A549 (cell line): ENCODE results near the gene PNMA6F.

ENCODE experiments used
- CEBPB ChIP-seq, 2 experiments: fragments of >200 bp in 1 of 2; sonication (Bioruptor Twin) in 1 of 2; formaldehyde crosslinking in 1 of 2; IDR thresholded peaks; 2 replicates each; pipeline ENCODE4 v1.6.1; 2012 to 2016
- EP300 ChIP-seq, 2 experiments: fragments of >200 bp; sonication (Bioruptor Twin); formaldehyde crosslinking; IDR thresholded peaks; 2 replicates in 1 of 2; 3 replicates in 1 of 2; pipeline ENCODE4 v1.6.1; 2016 to 2017
- FOSL2 ChIP-seq, 2 experiments: fragments of 450-650 bp in 1 of 2; fragments of >200 bp in 1 of 2; sonication (Bioruptor Twin) in 1 of 2; formaldehyde crosslinking; IDR thresholded peaks; 2 replicates each; pipeline versions ENCODE4 v1.5.0 to v1.6.1; 2016 to 2020; ENCODE audit warnings: mild to moderate bottlenecking in 1 of 2, moderate library complexity in 1 of 2
- JUN ChIP-seq, 2 experiments: fragments of >200 bp; sonication (Bioruptor Twin); formaldehyde crosslinking; IDR thresholded peaks; 2 replicates in 1 of 2; 3 replicates in 1 of 2; pipeline ENCODE4 v1.6.1; 2016 to 2017
- MAFK ChIP-seq: fragments of 450-650 bp; IDR thresholded peaks from 2 replicates; pipeline ENCODE4 v1.6.1; 2014; ENCODE audit not compliant: partially characterized antibody
- NPAS2 ChIP-seq: fragments of 250-450 bp; sonication (Bioruptor Pico); IDR thresholded peaks from 2 replicates; pipeline ENCODE4 v1.8.0; 2022; ENCODE audit warnings: mild to moderate bottlenecking, moderate library complexity, borderline replicate concordance
- POLR2A ChIP-seq: IDR thresholded peaks from 2 replicates; pipeline ENCODE4 v1.6.1; 2012; ENCODE audit warnings: mild to moderate bottlenecking, low read length
- POLR2AphosphoS2 ChIP-seq: conservative IDR thresholded peaks from 2 replicates; pipeline ENCODE4 v1.6.1; 2012; ENCODE audit warnings: low read length, improper control_type of control experiment, inconsistent platforms
- SMC3 ChIP-seq: fragments of >200 bp; sonication (Bioruptor Twin); formaldehyde crosslinking; IDR thresholded peaks from 3 replicates; pipeline ENCODE4 v1.6.1; 2018; ENCODE audit warnings: inconsistent platforms
- TF ChIP-seq, protein P1 (sequence below): fragments of 150-350 bp; IDR thresholded peaks from 2 replicates; pipeline ENCODE4 v1.6.1; 2014; ENCODE audit warnings: low read depth, mild to moderate bottlenecking, low read length
- TF ChIP-seq, protein P2 (sequence below): fragments of >200 bp; sonication (Bioruptor Twin); formaldehyde crosslinking; IDR thresholded peaks from 3 replicates; pipeline ENCODE4 v1.5.1; 2016
- TF ChIP-seq, protein P3 (sequence below): fragments of 200-600 bp; sonication (generic); IDR thresholded peaks from 2 replicates; pipeline ENCODE4 v1.6.1; 2016; ENCODE audit warnings: antibody characterized with exemption, mild to moderate bottlenecking, moderate library complexity
- TF ChIP-seq, protein P4 (sequence below): IDR thresholded peaks from 2 replicates; pipeline ENCODE4 v1.6.1; 2012

DNA sequence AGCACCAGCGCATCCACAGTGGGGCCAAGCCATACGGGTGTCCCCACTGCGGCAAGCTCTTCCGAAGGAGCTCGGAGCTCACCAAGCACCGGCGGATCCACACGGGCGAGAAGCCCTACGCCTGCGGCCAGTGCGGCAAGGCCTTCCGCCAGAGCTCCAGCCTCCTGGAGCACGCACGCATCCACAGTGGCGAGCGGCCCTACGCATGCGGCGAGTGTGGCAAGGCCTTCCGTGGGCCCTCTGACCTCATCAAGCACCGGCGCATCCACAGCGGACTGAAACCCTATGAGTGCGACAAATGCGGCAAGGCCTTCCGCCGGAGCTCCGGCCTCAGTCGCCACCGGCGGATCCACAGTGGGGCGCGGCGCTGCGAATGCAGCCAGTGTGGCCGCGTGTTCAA lies 26.0 kb upstream of the PNMA6F start:
- TF ChIP-seq, protein P1, sequence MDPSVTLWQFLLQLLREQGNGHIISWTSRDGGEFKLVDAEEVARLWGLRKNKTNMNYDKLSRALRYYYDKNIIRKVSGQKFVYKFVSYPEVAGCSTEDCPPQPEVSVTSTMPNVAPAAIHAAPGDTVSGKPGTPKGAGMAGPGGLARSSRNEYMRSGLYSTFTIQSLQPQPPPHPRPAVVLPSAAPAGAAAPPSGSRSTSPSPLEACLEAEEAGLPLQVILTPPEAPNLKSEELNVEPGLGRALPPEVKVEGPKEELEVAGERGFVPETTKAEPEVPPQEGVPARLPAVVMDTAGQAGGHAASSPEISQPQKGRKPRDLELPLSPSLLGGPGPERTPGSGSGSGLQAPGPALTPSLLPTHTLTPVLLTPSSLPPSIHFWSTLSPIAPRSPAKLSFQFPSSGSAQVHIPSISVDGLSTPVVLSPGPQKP = no peak
- TF ChIP-seq POLR2AphosphoS2 (no peak), JUN (IDR thresholded peaks at IDR 0.05) (no peak), NPAS2 (CRISPR knock-in tag) (no peak), FOSL2 (IDR thresholded peaks at IDR 0.05) (no peak), FOSL2 (CRISPR knock-in tag; IDR thresholded peaks at IDR 0.05) (no peak), SMC3 (no peak), EP300 (IDR thresholded peaks at IDR 0.05) (no peak), MAFK (no peak), CEBPB (IDR thresholded peaks at IDR 0.05) (no peak), POLR2A (no peak)
- TF ChIP-seq, protein P2, sequence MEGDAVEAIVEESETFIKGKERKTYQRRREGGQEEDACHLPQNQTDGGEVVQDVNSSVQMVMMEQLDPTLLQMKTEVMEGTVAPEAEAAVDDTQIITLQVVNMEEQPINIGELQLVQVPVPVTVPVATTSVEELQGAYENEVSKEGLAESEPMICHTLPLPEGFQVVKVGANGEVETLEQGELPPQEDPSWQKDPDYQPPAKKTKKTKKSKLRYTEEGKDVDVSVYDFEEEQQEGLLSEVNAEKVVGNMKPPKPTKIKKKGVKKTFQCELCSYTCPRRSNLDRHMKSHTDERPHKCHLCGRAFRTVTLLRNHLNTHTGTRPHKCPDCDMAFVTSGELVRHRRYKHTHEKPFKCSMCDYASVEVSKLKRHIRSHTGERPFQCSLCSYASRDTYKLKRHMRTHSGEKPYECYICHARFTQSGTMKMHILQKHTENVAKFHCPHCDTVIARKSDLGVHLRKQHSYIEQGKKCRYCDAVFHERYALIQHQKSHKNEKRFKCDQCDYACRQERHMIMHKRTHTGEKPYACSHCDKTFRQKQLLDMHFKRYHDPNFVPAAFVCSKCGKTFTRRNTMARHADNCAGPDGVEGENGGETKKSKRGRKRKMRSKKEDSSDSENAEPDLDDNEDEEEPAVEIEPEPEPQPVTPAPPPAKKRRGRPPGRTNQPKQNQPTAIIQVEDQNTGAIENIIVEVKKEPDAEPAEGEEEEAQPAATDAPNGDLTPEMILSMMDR = no peak
- TF ChIP-seq, protein P3, sequence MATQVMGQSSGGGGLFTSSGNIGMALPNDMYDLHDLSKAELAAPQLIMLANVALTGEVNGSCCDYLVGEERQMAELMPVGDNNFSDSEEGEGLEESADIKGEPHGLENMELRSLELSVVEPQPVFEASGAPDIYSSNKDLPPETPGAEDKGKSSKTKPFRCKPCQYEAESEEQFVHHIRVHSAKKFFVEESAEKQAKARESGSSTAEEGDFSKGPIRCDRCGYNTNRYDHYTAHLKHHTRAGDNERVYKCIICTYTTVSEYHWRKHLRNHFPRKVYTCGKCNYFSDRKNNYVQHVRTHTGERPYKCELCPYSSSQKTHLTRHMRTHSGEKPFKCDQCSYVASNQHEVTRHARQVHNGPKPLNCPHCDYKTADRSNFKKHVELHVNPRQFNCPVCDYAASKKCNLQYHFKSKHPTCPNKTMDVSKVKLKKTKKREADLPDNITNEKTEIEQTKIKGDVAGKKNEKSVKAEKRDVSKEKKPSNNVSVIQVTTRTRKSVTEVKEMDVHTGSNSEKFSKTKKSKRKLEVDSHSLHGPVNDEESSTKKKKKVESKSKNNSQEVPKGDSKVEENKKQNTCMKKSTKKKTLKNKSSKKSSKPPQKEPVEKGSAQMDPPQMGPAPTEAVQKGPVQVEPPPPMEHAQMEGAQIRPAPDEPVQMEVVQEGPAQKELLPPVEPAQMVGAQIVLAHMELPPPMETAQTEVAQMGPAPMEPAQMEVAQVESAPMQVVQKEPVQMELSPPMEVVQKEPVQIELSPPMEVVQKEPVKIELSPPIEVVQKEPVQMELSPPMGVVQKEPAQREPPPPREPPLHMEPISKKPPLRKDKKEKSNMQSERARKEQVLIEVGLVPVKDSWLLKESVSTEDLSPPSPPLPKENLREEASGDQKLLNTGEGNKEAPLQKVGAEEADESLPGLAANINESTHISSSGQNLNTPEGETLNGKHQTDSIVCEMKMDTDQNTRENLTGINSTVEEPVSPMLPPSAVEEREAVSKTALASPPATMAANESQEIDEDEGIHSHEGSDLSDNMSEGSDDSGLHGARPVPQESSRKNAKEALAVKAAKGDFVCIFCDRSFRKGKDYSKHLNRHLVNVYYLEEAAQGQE = no peak
- TF ChIP-seq, protein P4, sequence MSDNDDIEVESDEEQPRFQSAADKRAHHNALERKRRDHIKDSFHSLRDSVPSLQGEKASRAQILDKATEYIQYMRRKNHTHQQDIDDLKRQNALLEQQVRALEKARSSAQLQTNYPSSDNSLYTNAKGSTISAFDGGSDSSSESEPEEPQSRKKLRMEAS = no peak
